ENCODE results near the gene TYW1B.
"Not testable (repeated sequence)": the region's sequence is repeated elsewhere in the genome, so short reads cannot be mapped to it uniquely, and the experiment has no call there.

DNA sequence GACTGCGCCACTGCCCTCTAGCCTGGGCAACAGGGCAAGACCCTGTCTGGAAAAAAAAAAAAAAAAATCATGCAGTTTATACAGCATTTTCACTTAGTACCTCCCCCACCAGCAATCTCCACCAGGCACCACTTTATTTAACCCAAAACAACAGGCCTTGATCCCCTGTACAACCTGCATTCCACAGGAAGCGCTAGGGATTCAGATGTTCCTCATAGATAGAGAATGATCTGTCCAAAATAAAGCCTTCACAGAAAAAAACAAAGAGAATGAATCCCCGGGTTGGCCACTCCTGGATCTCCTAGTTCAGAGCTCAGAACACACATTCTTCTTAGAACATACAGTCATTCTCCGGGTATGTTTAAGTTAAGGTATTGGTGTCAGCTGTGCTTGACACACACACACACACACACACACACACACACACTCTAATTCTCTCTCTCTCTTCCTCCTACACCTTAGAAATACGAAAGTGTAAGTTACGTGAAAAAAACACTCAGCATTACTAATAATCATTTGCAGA lies 110.7 kb downstream of the TYW1B start:
- TF ChIP-seq, protein P1, sequence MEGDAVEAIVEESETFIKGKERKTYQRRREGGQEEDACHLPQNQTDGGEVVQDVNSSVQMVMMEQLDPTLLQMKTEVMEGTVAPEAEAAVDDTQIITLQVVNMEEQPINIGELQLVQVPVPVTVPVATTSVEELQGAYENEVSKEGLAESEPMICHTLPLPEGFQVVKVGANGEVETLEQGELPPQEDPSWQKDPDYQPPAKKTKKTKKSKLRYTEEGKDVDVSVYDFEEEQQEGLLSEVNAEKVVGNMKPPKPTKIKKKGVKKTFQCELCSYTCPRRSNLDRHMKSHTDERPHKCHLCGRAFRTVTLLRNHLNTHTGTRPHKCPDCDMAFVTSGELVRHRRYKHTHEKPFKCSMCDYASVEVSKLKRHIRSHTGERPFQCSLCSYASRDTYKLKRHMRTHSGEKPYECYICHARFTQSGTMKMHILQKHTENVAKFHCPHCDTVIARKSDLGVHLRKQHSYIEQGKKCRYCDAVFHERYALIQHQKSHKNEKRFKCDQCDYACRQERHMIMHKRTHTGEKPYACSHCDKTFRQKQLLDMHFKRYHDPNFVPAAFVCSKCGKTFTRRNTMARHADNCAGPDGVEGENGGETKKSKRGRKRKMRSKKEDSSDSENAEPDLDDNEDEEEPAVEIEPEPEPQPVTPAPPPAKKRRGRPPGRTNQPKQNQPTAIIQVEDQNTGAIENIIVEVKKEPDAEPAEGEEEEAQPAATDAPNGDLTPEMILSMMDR (conservative IDR thresholded peaks at IDR 0.05; ENCODE audit: low read depth, low read length): not testable (repeated sequence)
- TF ChIP-seq EZH2 (IDR thresholded peaks at IDR 0.05; ENCODE audit: low read length, unreplicated experiment): not testable (repeated sequence)

Measured in PC-3 (cell line).